B cell (primary cell): ENCODE results near the gene ELMOD2.

Experiments
- EZH2 ChIP-seq: IDR thresholded peaks from 2 replicates; pipeline ENCODE4 v1.6.1; 2012; ENCODE audit warnings: borderline replicate concordance, low read depth, mild to moderate bottlenecking, moderate library complexity, low read length; ENCODE audit not compliant: insufficient read depth, poor library complexity, severe bottlenecking
- TF ChIP-seq, protein P1 (sequence below): fragments of 200-600 bp; IDR thresholded peaks from one replicate; pipeline ENCODE4 v1.8.0; 2022; ENCODE audit warnings: antibody characterized with exemption, mild to moderate bottlenecking

DNA sequence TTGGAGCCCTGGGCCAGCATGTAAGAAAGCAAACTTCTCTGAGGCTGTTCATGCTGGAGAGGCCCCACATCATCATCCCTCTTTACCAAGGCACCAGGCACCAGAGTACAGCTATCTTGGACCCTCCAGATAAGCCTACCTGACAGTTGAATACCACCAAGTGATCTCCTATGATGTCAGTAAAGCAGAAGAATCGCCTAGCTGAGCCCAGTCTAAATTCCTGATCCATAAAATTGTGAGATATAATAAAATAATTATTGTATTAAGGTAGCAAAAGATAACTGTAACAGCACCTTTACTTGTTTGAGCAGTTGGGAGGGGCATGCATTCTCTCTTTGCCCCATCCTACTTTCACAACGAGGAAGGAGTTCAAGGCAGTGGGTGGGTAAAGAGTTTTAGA lies 47.7 kb downstream of the ELMOD2 start:
- TF ChIP-seq, protein P1, sequence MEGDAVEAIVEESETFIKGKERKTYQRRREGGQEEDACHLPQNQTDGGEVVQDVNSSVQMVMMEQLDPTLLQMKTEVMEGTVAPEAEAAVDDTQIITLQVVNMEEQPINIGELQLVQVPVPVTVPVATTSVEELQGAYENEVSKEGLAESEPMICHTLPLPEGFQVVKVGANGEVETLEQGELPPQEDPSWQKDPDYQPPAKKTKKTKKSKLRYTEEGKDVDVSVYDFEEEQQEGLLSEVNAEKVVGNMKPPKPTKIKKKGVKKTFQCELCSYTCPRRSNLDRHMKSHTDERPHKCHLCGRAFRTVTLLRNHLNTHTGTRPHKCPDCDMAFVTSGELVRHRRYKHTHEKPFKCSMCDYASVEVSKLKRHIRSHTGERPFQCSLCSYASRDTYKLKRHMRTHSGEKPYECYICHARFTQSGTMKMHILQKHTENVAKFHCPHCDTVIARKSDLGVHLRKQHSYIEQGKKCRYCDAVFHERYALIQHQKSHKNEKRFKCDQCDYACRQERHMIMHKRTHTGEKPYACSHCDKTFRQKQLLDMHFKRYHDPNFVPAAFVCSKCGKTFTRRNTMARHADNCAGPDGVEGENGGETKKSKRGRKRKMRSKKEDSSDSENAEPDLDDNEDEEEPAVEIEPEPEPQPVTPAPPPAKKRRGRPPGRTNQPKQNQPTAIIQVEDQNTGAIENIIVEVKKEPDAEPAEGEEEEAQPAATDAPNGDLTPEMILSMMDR = no peak
- TF ChIP-seq EZH2 = no peak
